ENCODE data around the gene NTM.
"Not testable (repeated sequence)": the region's sequence is repeated elsewhere in the genome, so short reads cannot be mapped to it uniquely, and the experiment has no call there.

The NTM gene

GRCh38 chr11:131465746-131466145 is 95.3 kb downstream of the NTM start:
- DNase-seq = no peak

- DNase-seq = no peak
These were observed 97.4 kb downstream of the NTM start for GRCh38 chr11:131467645-131468394.

GRCh38 chr11:131468565-131468964 is 98.2 kb downstream of the NTM start:
- no peak for DNase-seq

- no peak for DNase-seq
These were observed 100.0 kb downstream of the NTM start for GRCh38 chr11:131470216-131470925.

- no peak for DNase-seq
These were observed 101.6 kb downstream of the NTM start for GRCh38 chr11:131471976-131472375.

GRCh38 chr11:131474947-131475346 is 104.5 kb downstream of the NTM start:
- DNase-seq = no peak

GRCh38 chr11:131476266-131476665 is 105.9 kb downstream of the NTM start:
- DNase-seq = no peak

- no peak for DNase-seq
These were observed 107.9 kb downstream of the NTM start for GRCh38 chr11:131478341-131478740.

GRCh38 chr11:131481303-131481702 is 110.9 kb downstream of the NTM start:
- DNase-seq = no peak

GRCh38 chr11:131481971-131482370 is 111.6 kb downstream of the NTM start:
- no peak for DNase-seq

GRCh38 chr11:131483453-131483852 is 113.0 kb downstream of the NTM start:
- no peak for DNase-seq

GRCh38 chr11:131483877-131484276 is 113.5 kb downstream of the NTM start:
- no peak for DNase-seq

GRCh38 chr11:131486100-131486499 is 115.7 kb downstream of the NTM start:
- DNase-seq = no peak

- no peak for DNase-seq
These were observed 116.7 kb downstream of the NTM start for GRCh38 chr11:131486937-131487635.

GRCh38 chr11:131488238-131488637 is 117.8 kb downstream of the NTM start:
- no peak for DNase-seq

- DNase-seq = no peak
These were observed 121.1 kb downstream of the NTM start for GRCh38 chr11:131491503-131491902.

GRCh38 chr11:131495423-131495822 is 125.0 kb downstream of the NTM start:
- DNase-seq = no peak

- DNase-seq = not testable (repeated sequence)
These were observed 127.3 kb downstream of the NTM start for GRCh38 chr11:131497686-131498085.

GRCh38 chr11:131498631-131499160 is 128.3 kb downstream of the NTM start:
- no peak for DNase-seq

- DNase-seq = no peak
These were observed 128.8 kb downstream of the NTM start for GRCh38 chr11:131499199-131499598.

GRCh38 chr11:131503017-131503416 is 132.6 kb downstream of the NTM start:
- DNase-seq = no peak

- no peak for DNase-seq
These were observed 134.0 kb downstream of the NTM start for GRCh38 chr11:131504199-131504949.

GRCh38 chr11:131506348-131506747 is 135.9 kb downstream of the NTM start:
- no peak for DNase-seq

Data from stimulated activated CD4-positive, alpha-beta T cell treated with anti-CD3 and anti-CD28 coated beads, Interleukin-4, amount 100 ng/mL, for 24 hours (primary cell).